Measurements from ENCODE around the gene MARCHF10.

Gene MARCHF10

GRCh38 chr17:62765351-62765750, 42.8 kb downstream of the MARCHF10 start:
- Histone ChIP-seq H3K4ac (ENCODE audit: low read depth in 1 of 2, low read length in 2 of 2) (no peak overlapping the region), H2AFZ (ENCODE audit: low read depth, low read length) (no peak overlapping the region), H3K79me1 (replicated peaks; ENCODE audit: low read length, poor library complexity, severe bottlenecking) (no peaks in the 10 kb centered on the region), H3K4me1 (ENCODE audit: control insufficient read depth, insufficient read depth, low read depth, low read length) (peaks cover 6% of the 10 kb centered on the region), H2BK15ac (ENCODE audit: low read depth, poor library complexity, severe bottlenecking) (no peak overlapping the region), H2BK12ac (ENCODE audit: low read length in 2 of 2) (no peak overlapping the region), H3K36me3 (ENCODE audit: control insufficient read depth in 1 of 2, insufficient read depth in 2 of 2, low read depth in 1 of 2, low read length in 2 of 2) (no peaks in the 10 kb centered on the region), H3K27me3 (ENCODE audit: control insufficient read depth in 1 of 2, insufficient read depth in 1 of 2, low read length in 2 of 2) (peaks cover 0 to 30% of the 10 kb centered on the region in 2 experiments), H4K8ac (ENCODE audit: low read length) (no peak overlapping the region), H3K18ac (ENCODE audit: low read depth in 1 of 2, low read length in 2 of 2) (no peak overlapping the region), H3K14ac (ENCODE audit: low read length in 2 of 2) (no peak overlapping the region), H3K9ac (ENCODE audit: low read length) (no peak overlapping the region), H3K4me2 (ENCODE audit: low read length, poor library complexity, severe bottlenecking) (no peak overlapping the region), H3K4me3 (ENCODE audit: insufficient read depth in 1 of 2, low read depth in 1 of 2, low read length in 2 of 2) (no peak overlapping the region), H3K23ac (ENCODE audit: low read length in 2 of 2) (no peak overlapping the region), H2BK120ac (ENCODE audit: low read depth, low read length) (no peak overlapping the region), H4K91ac (ENCODE audit: low read length) (no peak overlapping the region), H3K9me3 (ENCODE audit: control insufficient read depth, low read length) (no peaks in the 10 kb centered on the region), H3K27ac (ENCODE audit: low read length, poor library complexity, severe bottlenecking) (no peak overlapping the region), H2AK5ac (ENCODE audit: low read length, severe bottlenecking) (no peak overlapping the region), H2BK5ac (ENCODE audit: low read depth, low read length, poor library complexity, severe bottlenecking) (no peak overlapping the region)
- WGBS, result 84% methylated on average over 10 of the region's 10 CpGs
- no peak for DNase-seq

- Histone ChIP-seq H3K9me3 (ENCODE audit: control insufficient read depth, low read length) (no peaks in the 10 kb centered on the region), H2AFZ (ENCODE audit: low read depth, low read length) (no peak overlapping the region), H2AK5ac (ENCODE audit: low read length, severe bottlenecking) (no peak overlapping the region), H3K18ac (ENCODE audit: low read depth in 1 of 2, low read length in 2 of 2) (no peak overlapping the region), H2BK15ac (ENCODE audit: low read depth, poor library complexity, severe bottlenecking) (no peak overlapping the region), H2BK120ac (ENCODE audit: low read depth, low read length) (no peak overlapping the region), H3K4me2 (ENCODE audit: low read length, poor library complexity, severe bottlenecking) (no peak overlapping the region), H3K14ac (ENCODE audit: low read length in 2 of 2) (no peak overlapping the region), H3K4me1 (ENCODE audit: control insufficient read depth, insufficient read depth, low read depth, low read length) (peaks cover 6% of the 10 kb centered on the region), H2BK5ac (ENCODE audit: low read depth, low read length, poor library complexity, severe bottlenecking) (no peak overlapping the region), H2BK12ac (ENCODE audit: low read length in 2 of 2) (no peak overlapping the region), H3K27me3 (ENCODE audit: control insufficient read depth in 1 of 2, insufficient read depth in 1 of 2, low read length in 2 of 2) (peaks cover 0 to 29% of the 10 kb centered on the region in 2 experiments), H3K36me3 (ENCODE audit: control insufficient read depth in 1 of 2, insufficient read depth in 2 of 2, low read depth in 1 of 2, low read length in 2 of 2) (no peaks in the 10 kb centered on the region), H3K79me1 (replicated peaks; ENCODE audit: low read length, poor library complexity, severe bottlenecking) (no peaks in the 10 kb centered on the region), H3K9ac (ENCODE audit: low read length) (no peak overlapping the region), H3K4me3 (ENCODE audit: insufficient read depth in 1 of 2, low read depth in 1 of 2, low read length in 2 of 2) (no peak overlapping the region), H3K27ac (ENCODE audit: low read length, poor library complexity, severe bottlenecking) (no peak overlapping the region), H3K23ac (ENCODE audit: low read length in 2 of 2) (no peak overlapping the region), H4K91ac (ENCODE audit: low read length) (no peak overlapping the region), H4K8ac (ENCODE audit: low read length) (no peak overlapping the region), H3K4ac (ENCODE audit: low read depth in 1 of 2, low read length in 2 of 2) (no peak overlapping the region)
- DNase-seq, result no peak
- WGBS, result 90% methylated on average over 14 of the region's 15 CpGs
These were observed 44.1 kb downstream of the MARCHF10 start for GRCh38 chr17:62763891-62764600.

- Histone ChIP-seq H3K27ac (ENCODE audit: low read length, poor library complexity, severe bottlenecking) (no peak overlapping the region), H2AK5ac (ENCODE audit: low read length, severe bottlenecking) (no peak overlapping the region), H3K4ac (ENCODE audit: low read depth in 1 of 2, low read length in 2 of 2) (no peak overlapping the region), H3K4me3 (ENCODE audit: insufficient read depth in 1 of 2, low read depth in 1 of 2, low read length in 2 of 2) (no peak overlapping the region), H3K79me1 (replicated peaks; ENCODE audit: low read length, poor library complexity, severe bottlenecking) (no peaks in the 10 kb centered on the region), H3K18ac (ENCODE audit: low read depth in 1 of 2, low read length in 2 of 2) (no peak overlapping the region), H3K9ac (ENCODE audit: low read length) (no peak overlapping the region), H3K9me3 (ENCODE audit: control insufficient read depth, low read length) (no peaks in the 10 kb centered on the region), H3K4me1 (ENCODE audit: control insufficient read depth, insufficient read depth, low read depth, low read length) (peaks cover 8% of the 10 kb centered on the region), H3K23ac (ENCODE audit: low read length in 2 of 2) (no peak overlapping the region), H2BK12ac (ENCODE audit: low read length in 2 of 2) (no peak overlapping the region), H4K91ac (ENCODE audit: low read length) (no peak overlapping the region), H2AFZ (ENCODE audit: low read depth, low read length) (no peak overlapping the region), H3K27me3 (ENCODE audit: control insufficient read depth in 1 of 2, insufficient read depth in 1 of 2, low read length in 2 of 2) (peaks cover 0 to 24% of the 10 kb centered on the region in 2 experiments), H3K4me2 (ENCODE audit: low read length, poor library complexity, severe bottlenecking) (no peak overlapping the region), H2BK120ac (ENCODE audit: low read depth, low read length) (no peak overlapping the region), H2BK15ac (ENCODE audit: low read depth, poor library complexity, severe bottlenecking) (no peak overlapping the region), H3K14ac (ENCODE audit: low read length in 2 of 2) (no peak overlapping the region), H4K8ac (ENCODE audit: low read length) (no peak overlapping the region), H3K36me3 (ENCODE audit: control insufficient read depth in 1 of 2, insufficient read depth in 2 of 2, low read depth in 1 of 2, low read length in 2 of 2) (no peaks in the 10 kb centered on the region), H2BK5ac (ENCODE audit: low read depth, low read length, poor library complexity, severe bottlenecking) (no peak overlapping the region)
- 20% methylated on average over 5 of the region's 7 CpGs for WGBS
- no peak for DNase-seq
These were observed 46.2 kb downstream of the MARCHF10 start for GRCh38 chr17:62761884-62762283.

- Histone ChIP-seq H3K9ac (ENCODE audit: low read length) (no peak overlapping the region), H3K4me2 (ENCODE audit: low read length, poor library complexity, severe bottlenecking) (no peak overlapping the region), H3K18ac (ENCODE audit: low read depth in 1 of 2, low read length in 2 of 2) (no peak overlapping the region), H3K27me3 (ENCODE audit: control insufficient read depth in 1 of 2, insufficient read depth in 1 of 2, low read length in 2 of 2) (peaks cover 0 to 19% of the 10 kb centered on the region in 2 experiments), H3K4me3 (ENCODE audit: insufficient read depth in 1 of 2, low read depth in 1 of 2, low read length in 2 of 2) (no peak overlapping the region), H3K4ac (ENCODE audit: low read depth in 1 of 2, low read length in 2 of 2) (no peak overlapping the region), H4K91ac (ENCODE audit: low read length) (no peak overlapping the region), H3K36me3 (ENCODE audit: control insufficient read depth in 1 of 2, insufficient read depth in 2 of 2, low read depth in 1 of 2, low read length in 2 of 2) (no peaks in the 10 kb centered on the region), H2BK12ac (ENCODE audit: low read length in 2 of 2) (no peak overlapping the region), H2BK5ac (ENCODE audit: low read depth, low read length, poor library complexity, severe bottlenecking) (no peak overlapping the region), H2BK15ac (ENCODE audit: low read depth, poor library complexity, severe bottlenecking) (no peak overlapping the region), H3K79me1 (replicated peaks; ENCODE audit: low read length, poor library complexity, severe bottlenecking) (no peaks in the 10 kb centered on the region), H3K4me1 (ENCODE audit: control insufficient read depth, insufficient read depth, low read depth, low read length) (peaks cover 8% of the 10 kb centered on the region), H3K9me3 (ENCODE audit: control insufficient read depth, low read length) (no peaks in the 10 kb centered on the region), H3K14ac (ENCODE audit: low read length in 2 of 2) (no peak overlapping the region), H3K23ac (ENCODE audit: low read length in 2 of 2) (no peak overlapping the region), H2AFZ (ENCODE audit: low read depth, low read length) (no peak overlapping the region), H2BK120ac (ENCODE audit: low read depth, low read length) (no peak overlapping the region), H4K8ac (ENCODE audit: low read length) (no peak overlapping the region), H2AK5ac (ENCODE audit: low read length, severe bottlenecking) (no peak overlapping the region), H3K27ac (ENCODE audit: low read length, poor library complexity, severe bottlenecking) (no peak overlapping the region)
- DNase-seq, result no peak
- 91% methylated on average over 1 of the region's 2 CpGs for WGBS
These were observed 47.2 kb downstream of the MARCHF10 start for GRCh38 chr17:62760945-62761267.

Data from mesenchymal stem cell (in vitro differentiated cells and primary cell).